IPS-NIHi7 (cell line): ENCODE data around the gene HSF2BP.
"Not testable (repeated sequence)": the region's sequence is repeated elsewhere in the genome, so short reads cannot be mapped to it uniquely, and the experiment has no call there.

Source experiments
- DNase-seq: peaks from one replicate; pipeline ENCODE4 v3.0.0; 2012; ENCODE audit warnings: mixed read lengths; ENCODE audit errors: extremely low spot score

Gene HSF2BP

DNA sequence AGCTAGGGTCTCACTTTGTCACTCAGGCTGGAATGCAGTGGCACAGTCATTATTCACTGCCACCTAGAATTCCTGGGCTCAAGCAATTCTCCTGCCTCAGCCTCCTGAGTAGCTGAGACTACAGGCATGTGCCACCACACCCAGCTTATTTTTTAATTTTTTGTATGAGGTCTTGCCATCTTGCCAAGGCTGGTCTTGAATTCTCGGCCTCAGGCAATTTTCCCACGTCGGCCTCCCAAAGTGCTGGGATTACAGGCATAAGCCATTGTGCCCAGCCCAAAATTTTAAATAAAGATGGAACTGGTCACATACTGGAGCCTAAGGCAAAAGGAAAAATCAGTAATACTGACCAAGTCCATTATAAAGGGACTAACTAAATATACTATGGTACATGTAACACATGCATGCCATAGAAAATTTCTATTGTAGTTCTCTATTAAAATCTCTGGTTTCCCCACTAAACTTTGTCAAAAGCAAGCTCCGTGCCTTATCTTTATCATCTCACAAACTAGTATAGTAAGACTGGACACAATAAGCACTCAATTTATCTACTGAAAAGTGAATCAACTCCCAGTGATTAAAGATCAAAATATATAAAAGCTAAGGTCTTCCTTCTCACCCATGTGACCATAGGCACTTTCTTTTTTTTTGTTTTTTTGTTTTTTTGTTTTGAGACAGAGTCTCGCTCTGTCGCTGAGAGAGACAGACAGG lies 61.6 kb downstream of the HSF2BP start:
- no peak for DNase-seq

DNA sequence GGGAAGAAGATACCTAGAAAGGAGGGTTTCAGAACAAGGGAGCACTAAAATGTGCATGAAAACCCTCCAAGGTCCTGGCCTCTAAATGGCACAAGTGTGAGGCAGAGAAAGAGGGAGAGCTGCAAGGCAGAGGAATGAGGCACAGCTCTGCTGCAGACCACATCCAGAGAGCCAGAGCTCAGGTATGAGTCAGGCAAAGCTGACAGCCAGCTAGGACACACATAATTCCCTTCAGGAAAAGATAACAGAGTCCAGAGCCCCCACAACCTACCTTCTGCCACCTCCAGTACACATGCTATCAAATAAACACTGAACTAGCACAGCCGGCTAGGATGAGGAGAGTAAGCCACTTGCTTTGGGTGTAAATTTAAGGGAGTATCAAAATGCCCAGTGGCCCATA lies 62.2 kb downstream of the HSF2BP start:
- DNase-seq, result no peak

DNA sequence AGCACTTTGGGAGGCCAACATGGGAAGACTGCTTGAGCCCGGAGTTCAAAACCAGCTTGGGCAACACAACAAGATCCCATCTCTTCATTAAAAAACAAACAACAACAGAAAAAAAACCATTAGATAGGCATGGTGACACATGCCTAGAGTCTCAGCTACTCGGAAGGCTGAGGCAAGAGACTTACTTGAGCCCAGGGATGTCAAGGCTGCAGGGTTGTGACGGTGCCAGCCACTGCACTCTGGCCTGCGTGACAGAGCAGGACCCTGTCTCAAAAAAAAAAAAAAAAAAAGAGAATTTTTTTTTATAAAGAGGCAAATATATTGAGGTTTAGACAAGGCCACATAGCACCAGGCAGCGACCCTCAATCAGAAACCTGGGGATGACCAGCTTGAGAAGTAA lies 62.7 kb downstream of the HSF2BP start:
- DNase-seq, result no peak

DNA sequence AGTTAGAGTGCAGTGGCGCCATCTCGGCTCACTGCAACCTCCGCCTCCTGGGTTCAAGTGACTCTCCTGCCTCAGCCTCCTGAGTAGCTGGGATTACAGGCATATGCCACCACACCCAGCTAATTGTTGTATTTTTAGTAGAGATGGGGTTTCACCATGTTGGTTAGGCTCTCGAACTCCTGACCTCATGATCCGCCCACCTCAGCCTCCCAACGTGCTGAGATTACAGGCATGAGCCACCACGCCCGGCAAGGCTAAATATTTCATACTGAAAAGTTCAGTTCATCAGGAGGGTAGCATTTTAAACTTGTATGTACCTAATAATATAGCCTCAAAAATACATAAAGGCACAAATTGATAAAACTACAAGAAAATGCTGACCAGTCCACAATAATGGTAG lies 63.5 kb downstream of the HSF2BP start:
- DNase-seq, result not testable (repeated sequence)

DNA sequence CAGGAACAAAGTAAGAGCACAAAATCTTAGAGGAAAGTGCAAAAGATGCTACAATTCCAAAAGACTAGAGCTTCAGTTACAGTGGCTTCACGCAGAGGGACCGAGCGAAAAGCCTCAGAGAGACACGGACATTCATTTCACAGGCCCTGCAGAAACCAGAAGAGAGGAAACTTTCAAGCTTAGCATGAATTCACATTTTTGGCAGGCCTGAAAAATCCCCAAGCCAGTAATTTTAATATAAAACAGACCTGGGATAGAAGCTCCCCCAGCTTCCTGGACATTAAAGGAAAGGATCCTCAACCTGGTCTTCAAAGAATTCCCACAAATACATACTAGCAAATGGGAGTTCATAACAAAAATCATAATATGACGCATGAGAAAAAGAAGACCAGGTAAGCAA lies 66.2 kb downstream of the HSF2BP start:
- no peak for DNase-seq

DNA sequence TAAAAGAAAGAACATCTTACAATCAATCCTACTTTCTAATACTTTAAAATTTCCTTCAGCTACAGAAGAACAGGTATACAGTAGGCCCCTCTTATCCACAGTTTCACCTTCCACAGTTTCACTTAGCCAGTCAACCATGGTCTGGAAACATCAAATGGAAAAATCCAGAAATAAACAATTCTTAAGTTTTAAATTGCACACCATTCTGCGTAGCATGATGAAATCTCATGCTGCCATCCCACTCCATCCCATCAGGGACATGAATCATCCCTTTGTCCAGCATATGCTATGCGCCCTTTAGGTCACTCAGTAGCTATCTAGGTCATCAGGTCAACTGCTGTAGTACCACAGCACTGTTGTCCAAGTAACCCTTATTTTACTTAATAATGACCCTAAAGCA lies 67.7 kb downstream of the HSF2BP start:
- no peak for DNase-seq

DNA sequence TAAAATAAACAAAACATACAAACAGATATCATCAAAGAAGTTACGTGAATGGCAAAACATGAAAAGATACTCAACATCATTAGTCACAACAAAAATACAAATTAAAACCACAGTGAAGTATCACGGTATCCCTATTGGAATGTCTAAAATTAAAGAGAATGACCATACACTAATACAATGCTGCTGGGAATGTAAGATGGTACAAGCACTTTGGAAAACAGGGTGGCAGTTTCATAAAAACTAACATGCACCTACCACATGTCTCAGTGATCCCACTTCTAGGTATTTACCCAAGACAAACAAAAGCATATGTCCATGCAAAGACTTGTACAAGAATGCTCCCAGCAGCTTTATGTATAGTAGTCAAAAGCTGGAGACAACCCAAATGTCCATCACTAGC lies 69.1 kb downstream of the HSF2BP start:
- DNase-seq, result no peak

DNA sequence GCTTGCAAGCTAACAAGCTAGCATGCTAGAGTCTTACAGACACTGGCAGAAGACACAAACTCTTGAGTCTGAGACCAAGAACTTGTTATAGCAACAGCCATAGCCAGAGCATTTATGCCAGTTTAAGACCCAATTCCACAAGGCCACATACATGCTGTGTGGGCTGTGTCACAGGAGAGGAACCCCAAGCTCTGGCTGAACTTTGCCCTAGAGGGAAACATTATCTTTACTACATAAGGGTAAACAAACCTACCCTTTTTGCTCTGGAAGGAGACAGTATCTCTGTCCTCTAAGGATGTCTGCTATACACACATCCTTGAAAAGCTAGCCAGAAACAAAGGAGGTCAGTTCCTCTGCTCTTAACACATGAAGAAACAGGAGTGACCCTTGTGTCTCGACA lies 70.3 kb downstream of the HSF2BP start:
- no peak for DNase-seq

DNA sequence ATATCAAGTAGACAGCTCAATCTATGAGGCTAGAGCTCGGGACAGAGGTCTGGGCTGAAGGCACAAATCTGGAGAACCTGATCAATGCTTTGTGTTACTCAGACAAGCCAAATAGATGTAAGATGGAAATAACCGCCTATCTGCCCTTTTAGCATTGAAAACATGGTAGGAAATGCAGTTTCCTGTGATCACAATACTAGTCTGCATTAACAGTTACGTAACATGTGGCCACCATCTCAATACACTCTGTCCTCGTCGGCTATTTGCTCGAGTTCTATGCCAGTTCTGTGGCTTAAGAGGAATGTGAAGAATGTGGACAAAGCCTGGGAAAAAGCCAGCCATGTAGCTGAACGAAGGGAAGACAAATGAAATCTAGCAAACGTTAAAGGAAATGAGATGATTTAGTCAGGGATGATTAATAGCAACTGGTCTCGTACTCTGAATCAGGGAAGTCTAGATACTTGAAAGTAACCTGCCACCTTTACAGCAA lies 73.3 kb downstream of the HSF2BP start:
- peak; percentile 48 for DNase-seq

DNA sequence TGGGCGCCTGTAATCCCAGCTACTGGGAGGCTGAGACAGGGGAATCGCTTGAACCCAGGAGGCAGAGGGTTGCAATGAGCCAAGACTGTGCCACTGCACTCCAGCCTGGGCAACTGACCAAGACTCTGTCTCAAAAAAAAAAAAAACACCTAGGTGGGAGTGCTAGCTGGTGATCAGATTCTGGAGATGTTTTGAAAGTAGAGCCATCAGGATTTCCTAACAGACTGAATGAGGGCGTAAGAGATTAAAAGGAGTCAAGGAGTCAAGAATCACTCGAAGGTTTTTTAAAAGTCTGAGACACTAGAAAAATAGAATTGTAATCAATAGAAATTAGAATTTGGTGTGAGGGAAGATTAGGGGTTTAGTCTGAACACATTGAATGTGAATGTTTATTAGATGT lies 73.8 kb downstream of the HSF2BP start:
- DNase-seq, result no peak

DNA sequence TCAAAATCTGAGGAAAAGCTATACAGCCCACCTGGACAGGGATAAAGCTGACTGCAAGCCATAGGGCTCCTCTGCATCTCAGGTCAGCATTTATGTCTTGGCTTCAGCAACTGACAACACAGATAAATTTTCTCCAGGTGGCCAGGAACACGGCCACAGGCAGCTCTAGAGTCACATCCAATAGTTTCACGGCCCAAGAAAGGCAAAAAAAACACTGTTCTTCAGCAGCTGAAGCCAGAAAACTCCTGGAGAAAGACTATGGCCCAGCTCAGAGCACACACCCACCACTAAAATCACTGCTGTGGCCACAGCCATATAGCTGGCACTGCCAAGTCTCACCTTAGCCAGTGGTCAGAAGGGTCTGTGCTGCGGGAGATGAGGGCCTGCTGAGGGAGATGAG lies 77.8 kb downstream of the HSF2BP start:
- DNase-seq, result no peak

DNA sequence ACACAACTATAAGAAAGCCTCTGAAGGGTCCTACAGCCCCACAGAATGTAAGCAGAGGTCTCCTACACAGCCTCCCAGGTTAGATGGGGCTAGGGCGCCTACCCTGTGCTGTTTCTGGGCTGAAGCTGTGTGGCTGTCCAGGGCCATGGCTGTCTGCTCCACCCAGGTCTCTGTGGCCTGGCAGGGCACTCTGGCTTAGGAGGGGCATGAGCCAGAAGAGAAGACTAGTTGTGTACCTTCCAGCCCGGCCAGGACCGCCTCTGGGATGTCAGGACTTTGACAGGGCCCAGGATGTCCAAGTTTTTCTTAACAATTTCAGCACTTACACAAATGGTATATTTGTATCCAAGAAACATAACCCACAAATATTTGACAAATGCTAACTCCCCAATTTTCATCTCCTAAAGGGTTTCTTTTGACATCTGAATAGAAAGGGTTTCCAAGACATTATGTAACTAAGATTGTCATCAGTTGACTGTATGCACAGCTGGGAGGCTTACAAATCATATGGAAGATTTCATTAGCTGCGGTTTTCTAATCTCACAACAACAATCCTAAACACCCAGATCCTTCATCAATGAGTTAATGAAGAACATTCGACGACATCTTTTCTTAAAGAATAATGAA lies 80.5 kb downstream of the HSF2BP start:
- no peak for DNase-seq

DNA sequence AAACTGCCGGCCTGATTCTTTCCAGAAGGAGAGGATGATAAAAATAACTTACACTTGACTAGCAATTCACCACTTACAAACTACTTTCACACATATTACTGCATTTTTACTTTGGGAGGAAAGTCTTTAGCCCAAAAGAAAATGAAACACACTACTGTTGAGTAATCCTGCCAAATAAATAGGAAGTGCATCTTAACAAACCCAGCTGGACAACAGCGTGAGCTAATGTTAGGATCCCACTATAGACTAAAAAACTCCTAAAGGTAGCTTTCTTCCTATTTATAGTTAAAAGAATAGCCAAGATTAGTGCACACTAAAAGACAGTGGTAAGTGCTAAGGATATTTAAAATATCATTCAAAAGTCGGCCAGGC lies 83.8 kb downstream of the HSF2BP start:
- DNase-seq, result no peak

DNA sequence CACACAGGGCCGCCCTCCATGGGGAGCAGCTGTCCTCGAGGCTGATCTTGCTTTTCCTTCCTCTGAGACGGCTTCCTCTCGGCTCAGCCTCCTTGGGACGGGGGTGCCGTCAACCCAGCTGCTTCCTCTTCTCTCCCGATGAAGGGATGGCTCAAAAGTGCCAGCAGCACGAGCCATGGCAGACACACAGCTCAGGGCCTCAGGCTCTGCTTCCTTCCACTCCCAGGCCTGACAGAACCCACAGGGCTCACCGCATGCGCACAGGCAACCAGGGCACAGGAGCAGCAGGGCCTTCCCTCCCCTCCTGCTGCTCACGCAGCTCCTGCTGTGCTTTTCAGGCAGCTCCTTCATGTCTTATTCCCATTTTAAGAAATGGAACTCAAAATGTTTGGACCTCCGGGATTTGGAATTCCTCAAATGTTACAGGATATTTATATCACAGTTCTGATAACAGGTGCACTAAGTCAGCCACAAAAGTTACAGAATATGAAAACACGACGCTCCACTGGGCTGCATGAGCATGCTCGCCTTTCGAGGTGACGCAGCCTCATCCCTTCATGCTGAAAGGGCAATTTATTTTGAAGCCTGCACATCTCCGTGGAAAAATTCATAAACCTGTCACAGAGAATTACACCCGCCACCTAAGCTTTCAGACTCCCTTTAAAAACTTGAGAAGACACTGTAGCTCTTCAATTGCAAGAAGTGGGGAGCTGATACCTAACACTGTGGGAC lies 84.4 kb downstream of the HSF2BP start:
- DNase-seq, result no peak

DNA sequence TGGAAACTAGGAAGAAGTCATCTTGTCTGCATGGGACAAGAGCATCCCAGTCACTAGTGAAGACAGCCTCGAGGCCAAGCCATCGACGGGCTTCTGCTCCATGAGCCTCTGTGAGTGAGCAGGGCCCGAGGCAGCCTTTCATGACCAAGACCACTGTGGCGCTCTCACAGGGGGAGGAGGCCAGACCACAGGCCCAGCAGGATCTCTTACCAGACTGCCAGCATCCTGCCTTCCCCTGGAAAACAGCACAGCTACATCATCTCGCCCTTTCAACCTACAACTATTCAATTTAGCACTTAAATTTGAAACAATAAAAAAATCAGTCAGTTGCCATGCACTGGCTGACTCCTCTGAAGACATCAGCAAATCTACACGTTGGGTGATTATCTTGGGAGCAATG lies 85.4 kb downstream of the HSF2BP start:
- DNase-seq, result no peak

DNA sequence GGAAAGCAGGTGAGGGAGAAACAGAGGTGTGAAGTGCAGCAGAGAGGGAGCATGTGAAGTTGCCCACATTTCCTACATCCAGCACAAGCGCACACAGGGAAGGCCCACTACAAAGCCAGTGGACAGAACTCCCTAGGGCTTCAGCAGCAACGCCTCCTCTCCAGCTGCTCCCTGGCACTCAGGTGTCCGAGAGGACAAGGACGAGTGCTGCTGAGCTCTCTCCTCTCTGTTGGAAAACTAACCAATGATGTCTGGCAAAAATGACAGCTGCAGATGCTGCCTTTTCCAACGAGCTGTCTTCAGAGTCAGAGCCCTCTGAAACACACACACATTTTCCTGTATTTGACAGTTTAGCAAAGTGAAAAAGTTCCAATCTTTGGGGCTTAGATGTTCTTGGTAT lies 86.8 kb downstream of the HSF2BP start:
- no peak for DNase-seq

DNA sequence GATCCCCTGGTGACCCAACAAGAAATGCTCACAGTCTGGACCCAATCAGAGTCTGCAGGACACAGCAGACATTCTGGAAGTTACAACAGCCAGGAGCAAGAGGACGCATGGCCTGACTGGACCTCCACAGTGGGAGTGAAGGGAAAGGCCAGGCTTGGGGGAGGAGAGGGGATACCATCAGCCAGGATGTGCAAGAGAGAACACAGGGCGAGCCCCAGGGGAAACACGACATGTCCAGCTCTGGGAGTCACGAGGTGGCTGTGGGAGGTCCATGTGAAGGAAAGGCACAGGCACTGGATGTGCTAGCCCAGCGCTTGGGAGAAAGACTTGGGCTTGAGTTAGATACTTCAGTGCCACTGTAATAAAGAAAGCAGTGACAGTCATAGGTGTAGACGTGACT lies 87.3 kb downstream of the HSF2BP start:
- no peak for DNase-seq

DNA sequence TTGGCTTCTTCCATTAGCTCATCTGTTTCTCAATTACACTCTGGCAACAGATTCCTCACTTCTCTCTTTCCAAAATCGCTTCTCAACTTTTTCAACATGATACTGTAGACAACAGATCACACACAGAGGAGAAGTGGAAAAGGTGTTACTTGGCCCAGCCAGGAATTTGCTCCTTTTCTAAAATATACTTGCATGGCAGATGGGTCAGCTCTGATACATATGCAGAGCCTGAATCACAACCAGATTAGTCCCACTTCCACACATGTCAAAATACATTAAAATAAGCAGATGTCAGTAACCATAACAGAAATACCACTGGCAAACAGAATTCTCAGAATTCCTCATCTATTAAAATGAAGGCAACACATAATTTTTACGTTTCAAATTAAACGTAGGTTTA lies 89.1 kb downstream of the HSF2BP start:
- DNase-seq, result not testable (repeated sequence)

DNA sequence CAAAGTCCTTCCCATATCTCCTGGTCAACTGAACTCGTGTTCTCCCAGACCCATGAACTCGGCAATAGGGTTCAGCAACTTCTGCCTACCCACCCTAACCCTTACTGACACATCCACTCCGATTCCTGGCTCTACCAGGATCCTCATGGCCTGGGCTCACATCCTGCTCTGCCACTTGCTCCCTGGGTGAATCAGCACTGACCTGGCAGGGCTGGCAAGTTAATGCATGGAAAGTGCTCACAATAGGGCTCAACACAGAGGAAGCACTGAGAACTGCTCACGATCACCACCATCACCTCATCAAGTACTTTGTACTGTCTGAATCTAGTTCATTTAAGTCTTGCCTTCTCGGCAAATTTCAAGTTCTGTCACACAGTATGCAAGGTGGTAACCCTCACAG lies 96.8 kb downstream of the HSF2BP start:
- not testable (repeated sequence) for DNase-seq

DNA sequence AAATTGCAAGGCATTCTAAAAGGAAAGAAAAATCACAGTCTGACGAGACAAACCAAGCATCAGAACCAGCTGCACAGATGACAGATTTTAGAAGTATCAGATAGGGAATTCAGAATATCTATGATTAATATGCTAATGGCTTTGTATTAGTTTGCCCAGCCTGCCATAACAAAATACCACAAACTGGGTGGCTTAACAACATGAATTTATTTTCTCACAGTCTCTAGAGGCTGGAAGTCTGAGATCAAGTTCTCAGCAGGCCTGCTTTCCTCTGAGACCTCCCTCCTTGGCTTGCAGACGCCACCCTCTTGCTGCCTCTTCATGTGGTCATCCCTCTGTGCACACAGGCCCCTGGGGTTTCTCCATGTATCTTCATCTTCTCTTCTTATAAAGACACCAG lies 118.7 kb downstream of the HSF2BP start:
- DNase-seq, result not testable (repeated sequence)

DNA sequence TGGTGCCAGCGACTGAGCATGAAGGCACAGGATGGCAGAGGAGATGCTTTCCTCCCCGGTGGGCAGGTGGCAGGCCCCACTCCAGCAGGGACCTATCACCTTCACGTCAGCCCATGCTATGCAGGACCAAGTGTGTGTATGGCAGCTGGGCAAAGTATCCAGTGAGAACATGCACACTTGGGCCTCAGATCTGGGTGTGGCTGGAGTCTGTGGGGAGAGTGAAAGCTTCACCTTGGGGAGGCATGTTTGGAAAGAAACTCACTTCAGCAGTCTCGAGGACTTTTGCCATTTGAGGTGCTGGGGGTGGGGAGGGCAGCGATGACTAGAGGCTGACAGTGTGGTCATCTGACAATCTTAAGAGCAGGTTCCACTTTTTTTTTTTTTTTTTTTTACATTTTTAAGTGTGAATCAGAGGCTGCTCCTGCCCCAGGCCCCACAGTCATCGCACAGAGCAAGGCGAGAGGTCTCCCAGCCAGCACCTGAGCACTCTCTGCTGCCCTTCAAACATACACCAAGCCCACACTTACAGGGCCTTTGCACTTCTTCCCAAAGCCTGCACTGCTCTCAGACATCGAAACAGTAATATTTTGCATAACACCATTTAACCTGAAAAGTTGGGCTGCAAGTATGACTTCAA lies 136.7 kb downstream of the HSF2BP start:
- DNase-seq, result not testable (repeated sequence)

DNA sequence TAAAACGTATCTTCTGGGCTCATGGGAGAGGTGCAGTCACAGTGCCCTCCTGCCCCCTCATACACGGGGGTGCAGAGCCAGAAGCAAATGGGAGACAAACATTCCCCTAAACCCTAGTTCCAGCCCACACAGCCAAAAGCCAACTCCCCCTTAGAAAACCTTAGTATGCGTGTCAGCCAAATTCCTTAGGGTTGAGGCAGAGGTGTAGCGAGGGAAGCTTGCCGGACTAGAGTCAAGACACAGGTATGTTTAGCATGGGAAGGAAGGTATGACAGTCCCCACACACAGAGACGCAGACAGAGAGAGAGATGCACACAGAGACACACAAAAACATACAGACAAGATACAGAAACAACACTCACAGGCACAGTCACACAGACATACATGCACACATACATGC lies 141.6 kb downstream of the HSF2BP start:
- not testable (repeated sequence) for DNase-seq
